Coronary artery (tissue), 2 donors: ENCODE data around the gene NOG.

Source experiments
- DNase-seq: peaks from one replicate; pipeline ENCODE4 v3.0.0-alpha.2; 2017; ENCODE audit warnings: low spot score
- H3K27ac ChIP-seq, 2 donors: fragments of 200-600 bp; sonication (generic); one replicate each; pipeline ENCODE4 v1.5.1; 2016 to 2019
- H3K4me3 ChIP-seq: fragments of 200-600 bp; sonication (generic); 2 replicates; pipeline ENCODE4 v1.5.1; 2016; ENCODE audit warnings: mild to moderate bottlenecking, moderate library complexity
- CTCF ChIP-seq: fragments of 200-600 bp; sonication (generic); IDR thresholded peaks from one replicate; pipeline ENCODE4 v1.5.1; 2019; ENCODE audit warnings: antibody characterized with exemption

NOG gene

GRCh38 chr17:56570199-56570598, 23.3 kb upstream of the NOG start:
- DNase-seq, result no peak
- Histone ChIP-seq H3K4me3 (no peak overlapping the region), H3K27ac (no peak overlapping the region)
- TF ChIP-seq CTCF, result no peak

GRCh38 chr17:56571456-56571855, 22.0 kb upstream of the NOG start:
- no peak for DNase-seq
- no peak overlapping the region for H3K4me3 ChIP-seq
- H3K27ac ChIP-seq, result no peak overlapping the region
- no peak for TF ChIP-seq CTCF

- TF ChIP-seq CTCF, result no peak
- Histone ChIP-seq H3K27ac (no peak overlapping the region), H3K4me3 (no peak overlapping the region)
- DNase-seq, result no peak
Measured at GRCh38 chr17:56577190-56577842, 16.2 kb upstream of the NOG start.

DNA sequence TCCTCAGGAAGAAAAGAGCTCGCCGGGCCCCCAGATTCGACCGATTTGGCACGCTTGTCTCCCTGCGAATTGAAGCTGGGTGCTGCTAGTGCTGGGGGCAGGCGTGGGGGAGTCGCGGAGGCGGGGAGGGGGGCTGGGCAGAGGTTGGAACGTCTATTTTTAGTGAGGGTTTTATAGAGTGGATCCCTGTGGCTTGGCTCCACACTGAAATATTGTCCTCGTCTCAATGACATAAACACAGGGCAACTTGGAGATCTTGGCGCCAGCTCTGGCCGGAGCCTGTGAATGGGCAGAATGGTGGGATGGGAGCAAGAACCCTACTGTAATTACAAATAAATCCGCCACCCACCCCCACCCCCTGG, 15.7 kb upstream of the NOG start:
- TF ChIP-seq CTCF, result no peak
- no peak for DNase-seq
- Histone ChIP-seq H3K4me3 (no peak overlapping the region), H3K27ac (no peak overlapping the region)

DNA sequence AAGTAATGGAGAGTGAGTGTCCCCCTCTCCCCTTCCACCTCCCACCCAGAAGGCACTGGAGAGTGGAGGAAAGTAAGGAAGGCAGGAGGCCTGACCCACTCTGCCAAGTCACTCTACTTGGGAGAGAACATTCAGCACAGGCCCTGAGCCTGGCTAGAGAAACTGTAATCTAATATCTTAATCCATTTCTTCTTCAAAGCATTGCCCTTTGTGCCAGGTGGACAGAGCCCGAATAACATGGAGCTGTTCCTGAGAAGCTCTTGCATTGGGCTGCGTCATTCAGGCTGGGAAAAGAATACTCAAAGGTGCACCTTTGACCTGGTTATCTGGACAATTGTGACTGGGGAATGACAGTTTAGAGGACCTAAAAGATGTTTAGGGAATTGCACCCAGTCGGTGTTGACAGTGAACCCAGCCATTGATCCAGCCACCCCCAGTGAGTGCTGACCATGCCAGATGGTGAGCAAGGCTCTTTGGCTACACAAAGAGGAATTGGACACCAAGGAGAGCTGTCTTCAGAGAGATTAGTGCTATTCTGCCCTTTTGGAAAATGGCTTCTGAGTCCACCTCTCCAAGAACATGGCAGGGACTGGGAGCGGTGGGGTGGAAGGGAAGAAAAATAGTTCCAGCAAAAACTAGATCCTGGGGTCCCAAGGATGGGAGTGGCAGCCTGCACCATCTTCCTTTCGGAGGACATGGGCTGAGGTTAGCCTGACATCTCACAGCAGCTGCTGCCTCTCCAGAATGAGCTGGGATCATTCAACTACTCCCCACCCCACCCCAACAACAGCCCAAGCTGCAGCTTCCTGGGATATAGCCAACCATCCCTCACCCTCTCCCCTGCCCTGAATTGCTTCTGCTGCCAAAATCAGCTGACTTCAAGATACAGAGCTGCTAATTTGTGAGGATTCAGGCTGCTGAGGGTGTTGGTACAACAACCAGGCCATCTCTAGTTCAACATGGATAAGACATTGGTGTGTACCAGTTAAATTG, 11.6 kb upstream of the NOG start:
- Histone ChIP-seq H3K27ac (no peak overlapping the region), H3K4me3 (no peak overlapping the region)
- TF ChIP-seq CTCF, result no peak
- no peak for DNase-seq

GRCh38 chr17:56583772-56584171, 9.7 kb upstream of the NOG start:
- Histone ChIP-seq H3K27ac (no peak overlapping the region), H3K4me3 (no peak overlapping the region)
- DNase-seq, result no peak
- TF ChIP-seq CTCF, result no peak
